ENCODE measurements around the gene ERBB2.
A peak's percentile ranks its signal among the peaks of the same experiment; 100 is the strongest.

Gene ERBB2

GRCh38 chr17:39729280-39729851 is 29.5 kb downstream of the ERBB2 start:
- DNase-seq = no peak

- peak; percentile 85 to 97 (median 91) for DNase-seq
Observed at GRCh38 chr17:39730095-39730921, 30.4 kb downstream of the ERBB2 start, which contains the start of gene MIEN1. Gene MIEN1 (minus strand): TSS chr17:39730532. CDS start chr17:39730495, 37 bp downstream.

DNA sequence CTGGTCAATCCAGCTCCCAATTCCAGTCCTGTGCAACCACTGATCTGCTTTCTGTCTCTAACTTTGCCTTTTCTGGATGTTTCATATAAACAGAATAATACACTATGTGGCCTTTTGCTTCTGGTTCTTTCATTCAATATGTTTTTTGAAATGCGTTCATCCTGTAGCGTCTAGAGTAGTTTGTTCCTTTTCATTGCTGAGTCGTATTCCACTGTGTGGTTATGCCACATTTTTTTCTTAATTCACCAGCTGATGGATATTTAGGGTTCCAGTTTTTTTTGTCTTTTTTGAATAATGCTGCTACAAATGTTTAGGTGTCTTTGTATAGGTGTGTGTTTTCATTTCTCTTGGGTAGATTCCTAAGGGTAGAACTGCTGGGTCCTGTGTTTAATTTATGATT is 32.7 kb downstream of the ERBB2 start:
- DNase-seq = no peak

DNA sequence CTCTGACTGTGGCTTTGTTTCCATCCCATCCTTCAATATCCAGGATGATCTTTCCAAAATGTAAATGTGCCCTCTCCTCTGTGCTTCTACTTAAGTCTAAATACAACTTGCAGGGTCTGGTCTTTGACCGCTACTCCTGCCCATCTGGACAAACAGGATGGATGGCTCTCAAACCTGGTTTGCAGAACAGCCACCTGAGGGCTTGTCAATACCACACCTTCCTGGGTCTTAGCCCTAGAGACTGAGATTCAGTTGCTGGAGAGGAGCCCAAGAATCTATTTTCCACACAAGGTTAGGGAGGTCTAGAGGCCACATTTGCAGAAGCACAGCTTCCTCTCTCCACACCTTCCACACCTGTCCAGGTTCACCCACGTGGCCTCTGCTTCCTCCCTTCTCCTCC is 36.0 kb downstream of the ERBB2 start:
- DNase-seq = no peak

DNA sequence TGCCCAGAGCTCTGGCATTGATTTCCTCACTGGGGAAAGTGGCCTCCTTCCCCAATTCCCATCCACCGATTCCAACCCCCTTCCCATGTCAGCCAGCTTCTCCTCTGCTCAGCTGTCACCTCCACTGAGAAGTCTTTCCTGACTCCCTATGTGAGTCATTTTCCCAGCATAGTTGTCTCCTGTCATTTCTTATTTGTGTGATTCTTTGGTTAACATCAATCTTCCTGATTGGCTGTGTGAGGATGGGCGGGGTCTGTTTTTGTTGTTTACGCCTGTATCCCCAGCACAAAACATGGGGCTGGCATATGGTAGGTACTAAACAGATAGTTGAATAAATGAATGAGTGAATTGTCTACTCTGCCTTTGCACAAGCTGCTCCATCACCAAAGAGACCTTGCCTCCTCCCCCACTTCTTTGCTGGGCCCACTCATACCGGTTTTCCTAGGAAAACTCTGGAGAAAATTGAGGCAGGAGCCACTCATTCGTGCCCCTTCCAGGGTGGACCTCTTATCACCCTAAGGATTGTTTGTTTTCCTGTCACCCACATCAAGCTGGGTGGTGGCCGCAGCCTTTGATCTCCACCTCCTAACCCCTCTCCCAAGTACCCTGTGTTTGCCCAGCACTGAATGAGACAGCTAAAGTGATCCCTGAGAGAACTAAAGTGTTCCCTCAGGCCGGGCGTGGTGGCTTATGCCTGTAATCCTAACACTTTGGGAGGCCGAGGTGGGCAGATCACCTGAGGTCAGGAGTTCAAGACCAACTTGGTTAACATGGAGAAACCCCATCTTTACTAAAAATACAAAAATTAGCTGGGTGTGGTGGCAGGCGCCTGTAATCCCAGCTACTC is 36.7 kb downstream of the ERBB2 start:
- no peak for DNase-seq

DNA sequence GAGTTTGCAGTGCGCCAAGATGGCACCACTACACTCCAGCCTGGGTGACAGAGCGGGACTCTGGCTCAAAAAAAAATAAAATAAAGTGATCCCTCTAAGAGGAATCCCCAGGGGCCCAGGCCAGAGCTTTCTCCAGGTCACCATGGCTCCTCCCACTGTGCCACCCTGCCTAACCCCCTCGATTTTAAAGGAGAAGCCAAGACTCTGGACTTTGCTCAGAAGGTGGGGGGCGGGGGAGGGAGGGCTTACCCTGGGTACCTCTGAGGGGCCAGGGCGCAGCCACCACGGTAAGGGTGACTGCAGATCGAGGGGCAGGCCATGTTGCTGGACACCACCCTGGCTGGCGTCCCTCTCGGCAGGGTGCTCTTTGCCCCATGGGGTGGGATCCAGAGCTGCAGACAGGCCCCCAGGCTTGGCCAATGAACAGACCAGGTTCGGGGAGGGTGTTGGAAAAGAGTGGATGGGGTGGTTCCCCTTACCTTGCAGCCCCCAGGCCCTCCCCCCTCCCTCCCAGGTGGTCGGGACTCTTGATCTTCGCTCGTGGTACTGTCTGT is 37.4 kb downstream of the ERBB2 start:
- no peak for DNase-seq

DNA sequence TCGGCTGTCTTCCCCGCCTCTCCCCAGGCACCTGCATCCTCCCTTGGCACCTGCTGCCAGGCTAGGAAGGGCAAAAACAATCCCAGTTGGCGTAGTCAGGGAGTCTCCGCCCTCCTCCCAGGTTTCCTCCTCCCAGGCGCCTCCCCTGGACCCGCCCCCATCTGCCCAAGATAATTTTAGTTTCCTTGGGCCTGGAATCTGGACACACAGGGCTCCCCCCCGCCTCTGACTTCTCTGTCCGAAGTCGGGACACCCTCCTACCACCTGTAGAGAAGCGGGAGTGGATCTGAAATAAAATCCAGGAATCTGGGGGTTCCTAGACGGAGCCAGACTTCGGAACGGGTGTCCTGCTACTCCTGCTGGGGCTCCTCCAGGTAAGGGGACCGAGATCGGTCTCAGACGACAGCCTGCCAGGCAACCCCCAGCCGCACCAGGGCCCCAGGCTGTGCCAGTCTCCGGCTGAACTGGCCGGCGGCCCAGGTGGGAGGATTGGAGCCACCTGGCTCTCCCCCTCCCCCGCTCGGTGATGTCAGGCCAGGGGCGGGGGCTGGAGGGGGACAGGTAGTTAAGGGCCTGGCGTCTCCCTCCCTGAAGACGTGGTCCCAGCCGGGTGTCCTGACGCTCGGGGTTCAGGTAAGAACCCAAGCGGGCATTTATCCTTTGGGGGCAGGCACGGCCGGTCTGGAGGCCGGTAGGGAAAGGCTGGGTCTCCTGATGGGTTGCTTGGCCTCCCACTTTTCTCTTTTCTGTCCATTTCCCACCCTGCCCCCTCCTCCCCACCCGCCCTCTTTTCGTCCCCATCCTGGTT is 38.1 kb downstream of the ERBB2 start, which contains the start of gene GRB7:
Gene GRB7, plus strand, starts transcription at position 179 of the 808 bp plus-strand sequence. CDS start 4,364 bp downstream, outside the sequence.
- peak in 1 of 6 experiments; percentile 8 for DNase-seq

DNA sequence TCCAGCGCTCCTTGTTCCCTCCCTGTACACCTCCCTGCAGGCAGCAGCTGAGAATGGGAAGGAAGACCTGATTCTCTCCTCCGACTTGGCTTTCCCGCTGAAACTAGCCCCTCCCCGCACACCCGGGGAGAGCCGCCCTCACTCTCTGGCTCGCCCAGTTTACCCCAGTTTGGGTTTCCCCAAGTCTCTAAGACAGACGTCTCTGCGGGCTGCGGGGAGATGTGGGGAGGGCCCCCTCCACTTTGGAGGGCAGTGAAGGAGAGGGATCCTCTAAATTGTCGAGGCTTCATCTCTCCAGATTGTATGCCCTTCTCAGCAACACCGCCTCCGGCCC is 38.7 kb downstream of the ERBB2 start:
- peak in 5 of 6 experiments; percentile 19 to 56 (median 51) for DNase-seq

DNA sequence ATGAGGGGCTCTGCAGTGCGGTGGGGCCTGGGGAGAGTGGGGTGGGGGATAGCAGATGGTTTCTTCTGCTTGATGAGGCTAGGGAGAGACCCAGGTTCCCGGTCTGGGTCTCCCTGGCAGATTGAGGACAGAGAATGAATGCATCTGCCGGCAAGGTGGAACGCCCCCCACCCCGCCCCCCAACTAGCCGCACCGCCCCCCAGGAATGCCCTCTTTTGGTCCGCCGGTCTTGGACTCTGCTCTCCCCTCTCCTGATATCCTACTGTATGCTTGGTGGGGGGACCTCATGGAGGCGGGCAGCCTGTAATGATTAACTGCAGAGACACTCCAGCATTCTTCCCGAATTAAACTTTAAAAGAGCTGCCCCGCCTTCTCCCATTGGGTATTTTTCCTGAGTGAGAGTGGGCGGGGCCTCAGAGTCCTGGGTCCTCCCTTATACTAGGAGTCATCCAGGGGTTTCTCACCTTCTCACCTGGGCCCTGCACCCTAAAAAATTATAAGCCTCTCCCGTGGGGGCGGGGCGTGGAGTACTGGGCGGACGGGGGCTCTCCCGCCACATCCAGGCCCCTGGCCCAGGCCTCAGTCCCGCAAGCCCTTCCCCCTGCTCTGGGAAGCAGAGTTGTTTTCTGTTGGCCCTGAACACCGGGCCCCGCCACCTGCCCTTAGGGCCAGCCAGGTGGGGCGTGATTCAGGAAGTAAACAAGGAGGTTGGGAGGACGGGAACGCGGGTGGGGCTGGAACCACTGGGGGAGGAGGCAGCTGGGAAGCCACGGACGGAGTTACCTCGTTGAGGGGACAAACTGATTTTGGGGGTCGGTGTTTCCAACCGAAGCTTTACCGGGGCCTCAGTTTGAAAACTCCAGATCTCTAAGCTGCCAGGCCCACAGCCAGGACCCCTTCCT is 39.4 kb downstream of the ERBB2 start:
- no peak for DNase-seq

DNA sequence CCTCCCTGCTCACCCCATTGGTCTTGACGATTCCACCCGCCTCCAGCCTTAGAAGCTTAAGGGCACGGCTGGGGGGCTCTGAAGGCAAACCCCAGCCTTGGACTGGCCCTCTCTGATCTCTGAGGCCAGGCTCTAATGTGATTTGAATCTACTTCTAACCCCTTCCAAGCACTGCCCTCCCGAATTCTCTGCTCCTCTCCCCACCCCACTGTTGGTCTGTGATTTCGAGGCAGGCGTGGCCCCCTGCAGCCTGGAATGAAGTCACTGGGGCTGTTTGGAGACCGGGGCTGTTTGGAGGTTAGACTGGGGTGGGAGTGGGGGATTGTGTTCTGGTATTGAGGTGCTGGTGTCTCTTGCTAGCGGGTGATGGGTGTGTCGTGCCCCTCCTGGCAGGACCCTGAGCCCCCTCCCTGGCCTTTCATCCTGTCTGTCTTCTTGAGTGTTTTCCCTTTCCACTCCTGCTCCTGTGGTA is 40.1 kb downstream of the ERBB2 start:
- DNase-seq = no peak

GRCh38 chr17:39740357-39741111 is 40.7 kb downstream of the ERBB2 start:
- no peak for DNase-seq

DNA sequence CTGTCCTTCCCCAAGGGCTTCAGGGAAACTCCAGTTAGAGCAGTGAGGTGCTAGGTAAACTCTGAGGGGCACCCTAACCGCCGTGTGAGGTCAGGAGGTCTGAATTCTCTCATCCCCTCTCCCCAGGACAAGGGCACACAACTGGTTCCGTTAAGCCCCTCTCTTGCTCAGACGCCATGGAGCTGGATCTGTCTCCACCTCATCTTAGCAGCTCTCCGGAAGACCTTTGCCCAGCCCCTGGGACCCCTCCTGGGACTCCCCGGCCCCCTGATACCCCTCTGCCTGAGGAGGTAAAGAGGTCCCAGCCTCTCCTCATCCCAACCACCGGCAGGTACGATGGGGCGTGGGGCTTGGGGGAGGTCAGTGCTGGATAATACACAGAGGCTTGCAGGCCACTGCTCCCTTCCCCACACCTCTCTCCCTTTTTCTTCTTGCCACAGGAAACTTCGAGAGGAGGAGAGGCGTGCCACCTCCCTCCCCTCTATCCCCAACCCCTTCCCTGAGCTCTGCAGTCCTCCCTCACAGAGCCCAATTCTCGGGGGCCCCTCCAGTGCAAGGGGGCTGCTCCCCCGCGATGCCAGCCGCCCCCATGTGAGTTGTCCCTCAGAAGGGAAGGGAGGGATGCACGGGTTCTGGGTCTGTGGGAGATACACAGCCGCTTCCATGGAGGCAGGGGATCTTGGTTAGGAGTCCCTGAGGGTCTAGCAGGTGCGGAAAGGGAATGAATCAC is 42.4 kb downstream of the ERBB2 start:
- no peak for DNase-seq

GRCh38 chr17:39742856-39743436 is 43.1 kb downstream of the ERBB2 start:
- no peak for DNase-seq

DNA sequence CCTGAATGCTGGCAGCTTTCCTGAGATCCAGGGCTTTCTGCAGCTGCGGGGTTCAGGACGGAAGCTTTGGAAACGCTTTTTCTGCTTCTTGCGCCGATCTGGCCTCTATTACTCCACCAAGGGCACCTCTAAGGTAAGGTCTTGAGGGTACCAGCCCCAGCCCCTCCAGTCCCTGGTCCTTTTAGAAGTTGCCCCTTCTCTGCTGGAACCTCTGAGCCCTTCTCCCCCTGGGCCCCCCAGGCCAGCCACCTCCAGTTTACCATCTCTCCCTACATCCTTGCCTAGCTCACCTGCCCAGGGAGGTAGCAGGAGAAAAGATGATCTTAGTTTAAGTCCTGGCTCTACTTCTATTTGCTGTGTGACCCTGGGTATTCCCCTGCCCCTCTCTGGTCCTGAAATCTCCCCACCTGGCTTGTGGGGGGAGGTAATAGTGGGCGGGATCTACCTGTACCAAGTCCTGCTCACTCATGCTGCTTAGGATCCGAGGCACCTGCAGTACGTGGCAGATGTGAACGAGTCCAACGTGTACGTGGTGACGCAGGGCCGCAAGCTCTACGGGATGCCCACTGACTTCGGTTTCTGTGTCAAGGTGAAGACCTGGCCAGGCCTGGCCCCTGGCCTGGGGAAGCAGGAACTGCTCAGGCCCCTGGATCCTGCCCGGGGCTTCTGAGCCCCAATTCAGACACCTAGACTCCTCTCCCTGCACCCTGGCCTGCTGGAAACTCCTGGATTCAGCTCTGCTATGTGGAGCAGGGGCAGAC is 44.4 kb downstream of the ERBB2 start:
- no peak for DNase-seq

DNA sequence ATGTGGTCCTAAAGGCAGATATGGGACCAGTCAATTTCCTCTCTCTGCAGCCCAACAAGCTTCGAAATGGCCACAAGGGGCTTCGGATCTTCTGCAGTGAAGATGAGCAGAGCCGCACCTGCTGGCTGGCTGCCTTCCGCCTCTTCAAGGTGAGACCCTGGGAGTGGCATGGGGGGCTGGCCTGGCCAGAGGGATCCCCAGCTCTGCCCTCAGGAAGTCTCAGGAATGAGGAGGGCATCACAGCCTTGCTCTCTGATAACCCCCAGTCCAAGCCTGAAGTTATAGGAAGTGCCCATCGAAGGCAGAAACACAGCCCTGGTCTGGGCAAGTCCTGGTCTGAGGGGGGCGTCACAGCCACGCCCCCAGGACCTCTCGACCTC is 45.0 kb downstream of the ERBB2 start:
- DNase-seq = no peak

DNA sequence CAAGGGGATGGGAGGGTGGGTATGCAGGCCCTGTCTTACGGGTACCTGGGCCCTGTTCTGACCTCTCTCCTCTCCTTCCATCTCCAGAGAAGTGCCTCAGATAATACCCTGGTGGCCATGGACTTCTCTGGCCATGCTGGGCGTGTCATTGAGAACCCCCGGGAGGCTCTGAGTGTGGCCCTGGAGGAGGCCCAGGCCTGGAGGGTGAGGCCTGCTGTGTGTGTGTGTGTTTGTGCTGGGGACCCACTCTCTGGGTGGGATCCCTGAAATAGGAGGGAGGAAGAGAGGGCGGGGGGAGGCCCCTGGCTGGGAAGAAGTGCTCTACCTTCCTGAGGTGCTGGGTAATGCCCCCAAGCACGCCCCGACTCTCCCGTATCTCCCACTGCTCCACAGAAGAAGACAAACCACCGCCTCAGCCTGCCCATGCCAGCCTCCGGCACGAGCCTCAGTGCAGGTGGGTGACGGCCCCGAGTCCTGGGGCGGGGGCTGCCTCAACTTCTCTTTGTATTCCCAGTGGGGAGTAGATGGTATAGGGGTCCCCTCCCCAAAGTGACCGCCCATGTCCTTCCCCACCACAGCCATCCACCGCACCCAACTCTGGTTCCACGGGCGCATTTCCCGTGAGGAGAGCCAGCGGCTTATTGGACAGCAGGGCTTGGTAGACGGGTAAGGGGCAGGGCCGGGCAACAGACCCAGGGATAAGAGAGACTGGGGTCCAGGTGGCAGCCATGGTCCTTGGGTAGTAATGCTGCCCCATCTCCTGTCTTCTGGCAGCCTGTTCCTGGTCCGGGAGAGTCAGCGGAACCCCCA is 45.7 kb downstream of the ERBB2 start:
- DNase-seq = no peak

- DNase-seq = no peak
Observed at GRCh38 chr17:39746145-39746461, 46.2 kb downstream of the ERBB2 start.

- no peak for DNase-seq
Observed at GRCh38 chr17:39747745-39748144, 47.9 kb downstream of the ERBB2 start.
